ENCODE measurements around the gene PPP1R13L. TPM values are rescaled to one million over a fixed set of nuclear protein-coding genes. Genes with fewer than 3 reads are reported as not detected.
A peak's percentile ranks its signal among the peaks of the same experiment; 100 is the strongest.
"Not testable (repeated sequence)": the region's sequence is repeated elsewhere in the genome, so short reads cannot be mapped to it uniquely, and the experiment has no call there.

Gene PPP1R13L
- total and polyA plus RNA-seq, 11 donors, result 92.3 to 400 (median 139) TPM

DNA sequence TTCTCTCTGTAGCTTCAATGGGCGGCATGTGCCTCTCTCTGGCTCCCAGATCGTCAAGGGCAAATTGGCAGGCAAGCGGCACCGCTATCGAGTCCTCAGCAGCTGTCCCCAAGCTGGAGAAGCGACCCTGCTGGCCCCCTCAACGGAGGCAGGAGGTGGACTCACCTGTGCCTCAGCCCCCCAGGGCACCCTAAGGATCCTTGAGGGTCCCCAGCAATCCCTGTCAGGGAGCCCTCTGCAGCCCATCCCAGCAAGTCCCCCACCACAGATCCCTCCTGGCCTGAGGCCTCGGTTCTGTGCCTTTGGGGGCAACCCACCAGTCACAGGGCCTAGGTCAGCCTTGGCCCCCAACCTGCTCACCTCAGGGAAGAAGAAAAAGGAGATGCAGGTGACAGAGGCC lies 3.3 kb upstream of the PPP1R13L start:
- peak overlapping the region in 1 of 12 donors; percentile 32 for H3K27ac ChIP-seq
- DNase-seq (no peak), ATAC-seq (no peak)
- H3K4me1 ChIP-seq, result peaks cover 0 to 53% (median 28%) of the 10 kb centered on the region in 12 donors
- no peak overlapping the region for H3K4me3 ChIP-seq
- 77 to 94% (median 92%) methylated on average over 7 to 8 of the region's 8 CpGs for WGBS, 4 donors
- peaks cover 0 to 13% (median 0%) of the 10 kb centered on the region in 9 donors for H3K27me3 ChIP-seq
- no peak for TF ChIP-seq POLR2A (IDR thresholded peaks at IDR 0.05)
- TF ChIP-seq, protein P1, sequence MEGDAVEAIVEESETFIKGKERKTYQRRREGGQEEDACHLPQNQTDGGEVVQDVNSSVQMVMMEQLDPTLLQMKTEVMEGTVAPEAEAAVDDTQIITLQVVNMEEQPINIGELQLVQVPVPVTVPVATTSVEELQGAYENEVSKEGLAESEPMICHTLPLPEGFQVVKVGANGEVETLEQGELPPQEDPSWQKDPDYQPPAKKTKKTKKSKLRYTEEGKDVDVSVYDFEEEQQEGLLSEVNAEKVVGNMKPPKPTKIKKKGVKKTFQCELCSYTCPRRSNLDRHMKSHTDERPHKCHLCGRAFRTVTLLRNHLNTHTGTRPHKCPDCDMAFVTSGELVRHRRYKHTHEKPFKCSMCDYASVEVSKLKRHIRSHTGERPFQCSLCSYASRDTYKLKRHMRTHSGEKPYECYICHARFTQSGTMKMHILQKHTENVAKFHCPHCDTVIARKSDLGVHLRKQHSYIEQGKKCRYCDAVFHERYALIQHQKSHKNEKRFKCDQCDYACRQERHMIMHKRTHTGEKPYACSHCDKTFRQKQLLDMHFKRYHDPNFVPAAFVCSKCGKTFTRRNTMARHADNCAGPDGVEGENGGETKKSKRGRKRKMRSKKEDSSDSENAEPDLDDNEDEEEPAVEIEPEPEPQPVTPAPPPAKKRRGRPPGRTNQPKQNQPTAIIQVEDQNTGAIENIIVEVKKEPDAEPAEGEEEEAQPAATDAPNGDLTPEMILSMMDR (IDR thresholded peaks at IDR 0.05), result no peak
- peaks cover 0 to 35% (median 12%) of the 10 kb centered on the region in 9 donors for H3K36me3 ChIP-seq
- intact Hi-C loops (cut with DNase I), result loop anchor here in 1 of 10 donors (10.0 kb wide), 1 partner anchor 357 kb away; the partner anchor contains the start of gene SIX5
- no peaks in the 10 kb centered on the region for H3K9me3 ChIP-seq

DNA sequence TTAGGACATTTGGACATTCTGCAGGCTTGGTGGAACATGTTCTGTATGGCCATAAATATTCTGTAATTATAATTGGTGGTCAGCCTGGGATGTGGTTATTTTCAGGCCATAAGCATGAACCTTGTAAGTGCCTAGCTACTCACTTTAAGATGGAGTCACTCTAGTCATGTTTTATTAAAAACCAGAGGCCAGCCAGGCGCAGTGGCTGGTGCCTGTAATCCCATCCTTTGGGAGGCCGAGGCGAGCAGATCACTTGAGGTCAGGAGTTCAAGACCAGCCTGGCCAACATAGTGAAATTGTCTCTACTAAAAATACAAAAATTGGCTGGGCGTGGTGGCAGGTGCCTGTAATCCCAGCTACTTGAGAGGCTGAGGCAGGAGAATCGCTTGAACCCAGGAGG lies 2.7 kb upstream of the PPP1R13L start:
- not testable (repeated sequence) for DNase-seq, ATAC-seq, H3K9me3 ChIP-seq, H3K27ac ChIP-seq
- peak overlapping the region in 2 of 12 donors; percentile 63 to 76 for H3K4me3 ChIP-seq
- peaks cover 0 to 58% (median 34%) of the 10 kb centered on the region in 12 donors for H3K4me1 ChIP-seq
- intact Hi-C loops (cut with DNase I), result loop anchor here in 4 of 10 donors (2.0 to 10.0 kb wide), 2 partner anchors 15 to 357 kb away; partner anchors contain the start of genes ERCC1 (in 3 of the 4) and SIX5 (in 1 of the 4)
- H3K36me3 ChIP-seq, result peaks cover 0 to 29% (median 7%) of the 10 kb centered on the region in 9 donors
- H3K27me3 ChIP-seq, result peaks cover 0 to 18% (median 0%) of the 10 kb centered on the region in 9 donors
- WGBS, 4 donors, result 83 to 88% (median 87%) methylated on average over 4 to 5 of the region's 5 CpGs

DNA sequence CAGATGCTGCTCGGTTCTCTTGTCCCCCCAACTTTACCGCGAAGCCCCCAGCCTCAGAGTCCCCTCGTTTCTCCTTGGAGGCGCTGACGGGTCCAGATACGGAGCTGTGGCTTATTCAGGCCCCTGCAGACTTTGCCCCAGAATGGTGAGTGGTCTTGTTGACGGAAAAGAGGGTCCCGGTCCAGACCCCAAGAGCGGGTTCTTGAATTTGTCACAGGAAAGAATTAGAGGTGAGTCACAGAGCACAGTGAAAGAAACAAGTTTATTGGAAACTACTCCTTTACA lies 2.2 kb upstream of the PPP1R13L start:
- TF ChIP-seq, protein P1 (IDR thresholded peaks at IDR 0.05), result no peak
- no peak for TF ChIP-seq POLR2A (IDR thresholded peaks at IDR 0.05)
- DNase-seq (peak in 1 of 5 donors; percentile 18), ATAC-seq (no peak)
- H3K36me3 ChIP-seq, result peaks cover 0 to 24% (median 1%) of the 10 kb centered on the region in 9 donors
- H3K4me3 ChIP-seq, result peak overlapping the region; percentile 47 to 86 (median 70)
- peaks cover 0 to 63% (median 37%) of the 10 kb centered on the region in 12 donors for H3K4me1 ChIP-seq
- no peaks in the 10 kb centered on the region for H3K9me3 ChIP-seq
- peaks cover 0 to 19% (median 0%) of the 10 kb centered on the region in 9 donors for H3K27me3 ChIP-seq
- H3K27ac ChIP-seq, result no peak overlapping the region
- WGBS, 4 donors, result 2 to 4% (median 3%) methylated on average over 10 of the region's 10 CpGs
- intact Hi-C loops (cut with DNase I), result loop anchor here in 4 of 10 donors (2.0 to 10.0 kb wide), 2 partner anchors 16 to 358 kb away; partner anchors contain the start of genes ERCC1 (in 3 of the 4) and SIX5 (in 1 of the 4)

DNA sequence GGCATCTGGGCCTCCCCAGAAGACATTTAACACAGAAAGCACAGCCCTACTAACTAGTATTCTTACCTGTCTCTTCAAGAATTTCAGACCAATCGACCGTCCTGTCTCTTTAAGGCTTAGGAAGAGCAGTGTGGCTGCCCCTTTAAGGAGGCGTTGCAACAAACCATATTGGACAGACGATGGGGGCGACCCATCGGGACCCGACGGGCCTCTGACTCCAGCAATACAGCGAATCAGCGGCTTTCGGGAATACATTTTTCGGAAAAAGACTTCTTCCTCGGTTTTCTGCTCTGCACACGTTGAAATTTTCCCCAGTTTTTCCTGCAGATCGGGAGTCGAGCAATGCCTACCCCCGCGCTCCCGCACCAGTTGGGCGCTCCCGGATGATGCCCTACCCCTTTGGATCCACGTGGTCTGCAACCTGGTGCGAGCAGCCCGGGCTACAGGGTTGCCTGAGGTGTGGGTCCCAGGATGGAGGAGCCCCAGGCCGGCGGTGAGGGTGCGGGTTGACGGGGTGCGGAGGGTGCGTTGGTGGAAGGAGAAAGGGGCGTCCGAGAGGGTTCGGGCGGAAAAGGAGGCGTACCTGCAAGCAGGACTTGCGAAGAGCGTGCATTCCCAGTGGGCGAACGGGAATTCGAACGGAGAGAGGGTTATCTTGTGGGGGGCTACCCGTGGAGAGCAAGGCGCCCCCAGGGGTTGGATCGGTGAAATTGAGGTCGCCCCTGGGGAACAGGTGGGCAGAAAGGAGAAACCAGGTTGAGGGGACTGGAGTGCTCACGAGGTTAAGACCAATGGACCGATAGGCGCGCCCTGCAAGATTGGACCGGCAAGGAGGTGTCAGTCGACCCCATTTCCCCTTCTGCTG lies 1.6 kb upstream of the PPP1R13L start, which contains the start of gene POLR1G:
TSS of gene POLR1G (plus strand) at position 419 of the 865 bp plus-strand sequence. CDS start at position 472, 53 bp downstream.
- DNase-seq, result peak; percentile 81 to 87 (median 83)
- peak in 1 of 2 donors; percentile 14 for TF ChIP-seq POLR2A (IDR thresholded peaks at IDR 0.05)
- TF ChIP-seq, protein P1 (IDR thresholded peaks at IDR 0.05), result no peak
- Histone ChIP-seq H3K36me3 (peaks cover 0 to 20% (median 0%) of the 10 kb centered on the region in 9 donors), H3K9me3 (no peaks in the 10 kb centered on the region), H3K27ac (peak within 1 kb of the TSS; percentile 87 to 97 (median 93)), H3K4me3 (peak within 1 kb of the TSS; percentile 47 to 86 (median 70)), H3K4me1 (peaks cover 0 to 65% (median 38%) of the 10 kb centered on the region in 12 donors), H3K27me3 (peaks cover 0 to 19% (median 0%) of the 10 kb centered on the region in 9 donors)
- peak; percentile 50 to 65 (median 60) for ATAC-seq
- 0% methylated on average over 50 to 51 of the region's 51 CpGs for WGBS, 4 donors
- intact Hi-C loops (cut with DNase I), result loop anchor here in 4 of 10 donors (2.0 to 10.0 kb wide), 2 partner anchors 16 to 358 kb away; partner anchors contain the start of genes ERCC1 (in 3 of the 4) and SIX5 (in 1 of the 4)

All from heart left ventricle (tissue), 16 donors.